ENCODE results near the gene USF3.

USF3 gene

DNA sequence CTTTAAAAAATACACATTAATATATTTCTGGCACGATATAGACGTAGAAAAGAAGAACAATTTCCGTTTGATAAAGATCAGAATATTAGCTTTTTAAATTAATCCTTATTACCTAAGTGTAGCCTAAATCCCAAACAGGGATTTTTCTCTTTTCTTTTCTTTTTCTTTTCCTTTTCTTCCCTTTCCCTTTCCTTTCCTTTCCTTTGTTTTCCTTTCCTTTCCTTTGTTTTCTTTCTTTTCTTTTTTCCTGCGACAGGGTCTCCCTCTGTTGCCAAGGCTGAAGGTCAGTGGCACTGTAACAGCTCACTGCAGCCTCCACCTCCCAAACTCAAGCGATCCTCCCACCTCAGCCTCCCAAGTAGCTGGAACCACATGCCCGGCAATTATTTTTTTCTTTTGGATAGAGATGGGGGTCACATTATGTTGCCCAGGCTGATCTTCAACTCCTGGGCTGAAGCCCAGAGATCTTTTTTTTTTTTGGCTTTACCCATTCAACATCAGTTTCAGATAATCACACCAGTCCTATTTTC lies 1.8 kb upstream of the USF3 start:
- no peak for DNase-seq

DNA sequence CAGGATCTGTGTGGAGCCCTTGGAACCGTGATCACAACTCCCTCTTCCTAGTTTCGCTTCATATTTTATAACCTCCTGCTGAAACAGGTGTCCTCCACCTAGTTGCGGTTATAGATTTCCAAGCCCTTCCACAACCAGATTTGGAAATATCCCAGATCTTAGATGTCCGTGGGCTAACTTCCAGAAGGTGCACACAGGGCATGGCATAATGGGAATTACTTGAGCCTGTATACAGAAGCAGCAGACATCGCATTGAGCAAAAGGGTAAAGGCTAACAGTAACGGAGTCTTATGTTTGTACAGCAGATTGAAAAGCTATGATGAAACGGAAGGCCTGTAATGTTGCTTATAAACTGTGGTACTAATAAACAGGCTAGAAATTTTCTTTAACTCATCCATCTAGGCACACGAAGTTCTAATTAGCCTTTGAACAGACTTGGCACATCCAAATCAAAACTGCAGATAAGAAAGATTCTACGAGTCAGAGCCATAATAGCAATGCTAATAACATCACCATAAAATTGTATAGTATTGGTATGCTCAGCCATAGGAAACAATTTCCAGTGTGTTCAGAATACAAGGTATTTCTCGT lies 1.2 kb upstream of the USF3 start:
- no peak for DNase-seq

DNA sequence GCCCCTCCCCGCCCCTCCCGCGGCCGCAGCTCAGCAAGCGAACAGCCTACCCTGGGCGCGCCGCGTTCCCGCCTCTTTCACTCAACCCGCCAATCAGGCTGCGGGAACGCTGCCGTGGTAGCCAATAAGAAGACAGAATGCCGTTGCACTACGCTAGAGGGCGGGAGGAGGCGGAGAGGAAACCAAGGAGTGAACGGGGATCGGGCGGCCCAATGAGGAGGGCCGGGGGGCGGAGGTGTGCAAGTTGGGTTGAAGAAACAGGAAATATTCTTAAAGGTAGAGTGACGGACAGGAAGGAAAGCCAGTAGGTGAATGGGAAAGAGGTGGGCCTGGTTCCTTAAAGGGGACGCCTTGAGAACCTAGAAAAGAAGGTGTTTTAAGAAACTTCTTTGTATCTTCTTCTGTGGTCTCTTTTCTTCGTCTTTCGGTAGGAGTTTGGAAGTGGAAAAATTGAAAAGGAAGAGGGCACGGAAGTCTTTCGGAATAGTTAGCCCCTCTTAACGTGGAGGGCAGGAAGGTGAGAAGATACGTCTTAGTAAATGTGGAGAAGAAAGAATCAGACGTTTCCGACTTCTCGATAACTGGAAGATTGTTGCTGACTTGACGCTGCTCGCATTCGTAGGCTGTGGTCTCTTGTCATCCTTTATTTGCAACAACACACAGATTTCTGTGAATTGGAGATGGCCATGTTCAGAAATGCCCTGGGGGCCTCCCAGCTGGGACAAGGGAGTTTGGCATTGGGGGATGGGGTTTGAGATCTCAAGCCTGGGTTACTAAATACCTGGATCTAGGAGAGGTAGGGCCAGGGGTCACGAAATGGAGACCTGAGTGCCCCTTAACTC lies 437 bp upstream of the USF3 start:
- DNase-seq: peak; percentile 97

DNA sequence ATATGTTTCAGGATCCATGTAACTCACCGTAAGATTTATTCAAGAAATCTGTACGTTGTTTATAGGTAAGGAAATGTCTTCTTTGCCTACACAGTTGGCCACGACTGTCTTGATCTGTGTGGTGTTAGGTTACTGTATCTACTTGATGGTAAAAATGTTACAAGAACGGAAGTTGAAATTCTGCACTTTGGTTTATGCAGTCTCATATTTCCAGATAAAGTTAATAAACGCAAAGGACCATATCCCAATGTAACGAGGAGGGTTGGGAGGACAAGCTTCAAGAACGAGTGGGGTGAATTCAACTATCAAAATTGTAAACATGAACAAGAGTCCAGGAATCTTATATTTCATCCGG lies 1.0 kb downstream of the USF3 start:
- DNase-seq: no peak

DNA sequence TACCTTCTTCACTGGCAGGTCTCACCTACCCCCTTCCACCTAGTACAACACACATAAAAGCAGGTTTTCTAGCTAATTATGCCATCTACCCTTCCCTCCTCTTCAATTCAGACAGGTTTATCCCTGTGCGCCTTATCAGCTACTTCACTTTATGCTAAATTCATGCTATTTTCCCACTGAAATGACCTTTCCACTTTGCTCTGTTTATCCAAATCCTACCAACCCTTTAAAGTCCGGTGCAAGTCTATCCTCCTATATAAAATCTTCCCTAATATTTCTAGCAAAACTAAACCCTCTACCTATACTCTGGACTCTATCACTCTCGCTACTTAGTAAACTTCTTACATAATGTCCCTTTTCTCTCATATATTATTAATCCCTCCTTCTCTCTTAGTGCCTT lies 6.0 kb downstream of the USF3 start:
- no peak for DNase-seq

DNA sequence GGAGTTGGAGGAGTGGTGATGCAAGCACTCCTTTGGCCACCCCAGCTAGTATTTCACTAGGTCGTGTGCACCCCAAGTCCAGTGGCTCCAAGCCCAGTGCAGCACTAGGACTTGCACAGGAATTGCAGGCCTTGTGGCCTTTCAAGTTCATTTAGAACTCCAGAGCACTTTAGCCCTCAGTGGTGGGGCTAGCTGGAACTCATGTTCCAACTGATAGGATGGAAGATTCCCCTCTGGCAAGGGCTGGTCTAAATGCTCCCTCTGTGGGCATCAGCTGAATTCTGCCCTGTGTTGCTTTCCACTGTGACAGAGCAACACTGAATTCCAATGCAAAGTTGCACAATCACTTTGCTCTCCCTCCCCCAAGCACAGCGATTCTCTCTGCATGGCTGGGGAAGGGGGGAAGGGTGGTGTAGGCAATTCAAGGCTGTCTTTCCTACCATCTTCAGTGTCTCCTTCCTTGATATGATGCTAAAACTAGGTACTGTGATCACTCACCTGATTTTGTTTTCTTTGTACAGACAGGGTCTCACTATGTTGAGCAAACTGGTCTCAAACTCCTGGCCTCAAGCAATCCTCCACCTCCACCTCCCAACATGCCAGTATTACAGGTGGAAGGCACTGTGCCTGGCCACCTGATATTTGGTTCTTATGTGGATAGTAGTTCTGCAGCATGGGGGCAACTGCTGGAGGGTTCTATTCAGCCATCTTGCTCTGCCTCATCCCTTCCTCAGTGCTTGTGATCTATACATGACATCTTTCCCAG lies 10.3 kb downstream of the USF3 start:
- DNase-seq: no peak

DNA sequence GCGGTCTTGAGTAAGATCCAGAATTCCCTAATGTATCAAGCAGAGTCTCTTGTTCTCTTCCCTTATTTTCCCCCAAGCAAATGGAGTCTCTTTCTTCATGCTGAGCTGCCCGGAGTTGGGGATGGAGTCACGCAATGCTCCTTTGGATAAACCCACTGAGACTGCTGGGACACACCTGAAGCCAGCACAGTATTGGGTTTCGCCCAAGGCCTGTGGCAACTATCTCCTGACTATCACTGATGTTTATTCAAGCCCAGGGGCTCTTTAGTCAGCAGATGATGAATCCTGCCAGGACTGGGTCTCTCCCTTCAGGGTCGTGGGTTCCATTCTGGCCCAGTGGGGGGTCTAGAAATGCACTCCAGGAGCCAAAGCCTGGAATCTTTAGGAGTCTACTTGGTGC lies 11.3 kb downstream of the USF3 start:
- no peak for DNase-seq

DNA sequence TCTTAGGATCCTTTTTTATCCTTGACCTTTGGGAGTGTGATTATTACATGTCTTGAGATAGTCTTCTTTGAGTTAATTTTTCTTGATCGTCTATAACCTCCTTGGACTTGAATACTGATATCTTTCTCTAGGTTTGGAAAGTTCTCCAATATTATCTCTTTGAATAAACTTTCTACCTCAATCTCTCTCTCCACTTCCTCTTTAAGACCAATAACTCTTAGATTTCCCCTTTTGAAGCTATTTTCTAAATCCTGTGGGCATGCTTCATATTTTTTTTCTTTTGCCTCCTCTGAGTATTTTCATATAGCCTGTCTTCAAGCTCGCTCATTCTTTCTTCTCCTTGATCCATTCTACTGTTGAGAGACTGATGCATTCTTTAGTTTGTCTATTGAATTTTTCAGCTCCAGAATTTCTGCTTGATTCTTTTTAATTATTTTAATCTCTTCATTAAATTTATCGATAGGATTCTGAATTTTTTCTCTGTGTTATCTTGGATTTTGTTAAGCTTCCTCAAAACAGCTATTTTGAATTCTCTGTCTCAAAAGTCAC lies 12.1 kb downstream of the USF3 start:
- no peak for DNase-seq

DNA sequence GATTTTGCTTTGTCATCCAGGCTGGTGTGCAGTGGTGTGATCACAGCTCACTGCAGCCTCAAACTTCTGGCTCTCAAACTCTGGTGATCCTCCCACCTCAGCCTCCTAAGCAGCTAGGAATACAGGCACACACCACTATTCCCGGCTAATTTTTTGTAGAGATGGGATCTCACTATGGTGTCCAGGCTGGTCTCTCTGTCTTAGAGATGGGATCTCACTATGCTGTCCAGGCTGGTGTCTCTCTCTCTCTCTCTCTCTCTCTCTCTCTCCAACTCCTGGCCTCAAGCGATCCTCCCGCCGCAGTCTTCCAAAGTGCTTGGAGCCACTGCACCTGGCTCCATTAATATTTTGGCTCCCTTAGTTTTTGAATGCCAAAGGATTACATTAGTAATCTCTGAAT lies 17.7 kb downstream of the USF3 start:
- no peak for DNase-seq

DNA sequence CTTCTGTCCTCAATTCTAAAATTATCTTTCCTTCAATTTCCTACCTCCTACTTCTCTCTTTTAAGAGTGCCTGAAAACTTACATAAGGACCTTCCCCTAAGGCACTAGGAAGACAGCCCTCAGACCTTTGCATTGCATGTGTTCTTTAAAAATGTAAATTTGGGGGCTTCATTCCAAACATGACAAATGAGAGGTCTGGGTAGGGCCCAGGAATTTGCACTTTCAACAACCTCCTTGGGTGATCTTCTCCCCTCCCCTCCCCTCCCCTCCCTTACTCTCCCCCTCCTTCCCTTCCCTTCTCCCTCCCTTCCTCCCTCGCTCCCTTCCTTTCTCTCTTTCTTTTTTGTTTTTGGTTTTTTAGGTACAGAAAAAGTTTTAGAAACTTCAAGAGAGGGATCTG lies 18.7 kb downstream of the USF3 start:
- no peak for DNase-seq

DNA sequence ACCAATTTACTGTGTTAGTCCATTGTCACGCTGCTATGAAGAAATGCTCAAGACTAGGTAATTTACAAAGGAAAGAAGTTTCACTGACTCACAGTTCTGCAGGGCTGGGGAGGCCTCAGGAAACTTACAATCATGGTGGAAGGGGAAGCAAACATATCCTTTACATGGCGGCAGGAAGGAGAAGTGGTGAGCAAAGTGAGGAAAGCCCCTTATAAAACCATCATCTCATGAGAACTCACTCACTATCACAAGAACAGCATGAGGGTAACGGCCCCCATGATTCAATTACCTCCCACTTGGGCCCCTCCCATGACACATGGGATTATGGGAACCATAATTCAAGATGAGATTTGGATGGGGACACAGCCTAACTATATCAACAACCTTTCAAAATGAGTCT lies 20.2 kb downstream of the USF3 start:
- no peak for DNase-seq

DNA sequence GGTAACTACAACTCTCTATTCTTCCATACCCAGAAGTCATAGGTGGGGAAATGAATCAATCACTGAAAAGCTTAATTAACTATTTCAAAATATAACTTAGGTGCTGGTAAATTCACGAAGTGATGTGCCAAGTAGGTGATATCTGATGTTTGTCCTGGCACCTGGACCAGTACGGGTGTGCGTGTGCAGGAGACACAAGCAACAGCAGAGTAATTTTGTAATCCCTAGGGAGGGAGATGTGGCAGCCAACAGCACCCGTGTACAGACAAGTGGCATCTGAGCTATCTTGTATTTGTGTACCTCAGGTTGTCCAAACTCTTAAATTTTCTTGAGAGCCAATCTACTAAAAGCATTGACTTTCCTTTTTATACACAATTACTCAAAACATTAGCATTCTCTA lies 22.8 kb downstream of the USF3 start:
- no peak for DNase-seq

DNA sequence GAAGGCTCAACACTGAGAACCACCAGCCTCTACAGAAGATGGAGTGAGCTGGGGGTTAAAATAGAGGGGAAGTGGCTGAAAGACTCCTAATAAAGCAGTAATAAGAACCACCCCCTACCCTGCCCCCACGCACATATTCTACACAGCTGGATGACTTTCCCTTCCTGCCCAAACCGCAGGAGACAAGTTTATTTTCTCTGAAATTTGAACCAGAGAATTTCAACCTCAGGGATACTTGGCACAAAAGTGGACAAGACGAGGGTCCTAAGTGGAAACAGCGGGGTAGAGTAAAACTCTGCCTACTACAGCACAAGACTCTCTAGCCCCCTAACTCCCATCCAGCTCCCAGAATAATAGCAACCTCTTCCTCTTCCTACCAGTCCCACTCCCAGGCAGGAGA lies 28.4 kb downstream of the USF3 start:
- DNase-seq: no peak

DNA sequence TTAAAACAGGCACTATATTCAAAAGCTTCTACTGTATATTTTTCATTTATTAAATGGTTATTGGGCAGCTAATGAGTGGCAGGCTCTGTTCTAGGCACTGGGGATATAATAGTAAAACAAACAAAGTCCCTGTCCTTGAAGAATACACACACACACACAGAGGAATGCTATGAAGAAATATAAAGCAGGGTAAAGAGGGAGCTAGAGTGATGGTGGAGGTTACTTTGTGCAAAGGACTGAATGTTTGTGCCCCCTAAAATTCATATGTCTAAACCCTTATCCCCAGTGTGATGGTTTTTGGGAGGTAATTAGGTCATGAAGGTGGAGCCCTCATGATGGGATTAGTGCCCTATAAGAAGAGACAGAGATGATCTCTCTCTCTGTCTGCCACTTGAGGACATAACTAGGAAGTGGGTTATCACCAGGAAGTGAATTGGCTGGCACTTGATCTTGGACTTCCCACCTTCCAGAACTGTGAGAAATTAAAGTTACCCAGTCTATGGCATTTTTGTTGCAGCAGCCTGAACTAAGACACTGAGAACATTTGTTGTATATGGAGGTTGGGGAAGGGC lies 31.8 kb downstream of the USF3 start:
- DNase-seq: no peak

DNA sequence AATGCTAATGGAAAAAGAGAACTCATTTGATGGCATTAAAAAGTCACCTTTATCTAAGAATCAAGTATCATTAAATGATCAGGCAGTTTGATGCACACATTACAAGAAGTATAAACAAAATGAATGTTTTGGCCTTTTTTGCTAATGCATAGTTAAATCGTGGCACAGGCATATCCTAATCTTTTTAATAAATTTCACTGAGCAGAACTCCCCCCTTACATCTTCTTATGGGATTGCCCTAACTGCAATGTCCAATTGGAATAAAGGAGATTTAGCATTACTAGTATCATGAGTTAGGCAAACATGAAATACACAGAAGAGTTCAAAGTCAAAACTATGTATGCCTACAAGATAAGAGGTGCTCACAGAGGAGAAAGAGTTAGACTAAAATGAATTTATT lies 32.7 kb downstream of the USF3 start:
- DNase-seq: no peak

DNA sequence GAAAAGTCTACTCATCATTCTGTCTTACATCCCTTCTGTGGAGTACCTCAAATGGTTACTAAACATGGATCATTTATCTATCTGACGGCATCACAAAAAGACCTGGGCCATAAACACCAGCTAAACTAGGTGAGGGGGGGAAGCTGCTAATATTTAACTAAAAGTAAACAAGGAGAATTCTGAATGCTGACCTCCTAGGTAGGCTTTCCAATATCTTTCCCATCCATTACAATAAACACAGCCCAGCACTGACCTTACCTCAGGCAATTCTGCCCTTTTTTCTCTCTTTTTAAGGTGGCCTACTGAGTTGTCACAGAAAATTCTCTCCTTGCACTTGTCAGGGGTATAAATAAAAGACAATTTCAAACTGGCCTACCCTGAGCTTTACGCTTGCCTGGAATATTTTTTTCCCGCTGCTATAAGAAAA lies 33.1 kb downstream of the USF3 start:
- no peak for DNase-seq

DNA sequence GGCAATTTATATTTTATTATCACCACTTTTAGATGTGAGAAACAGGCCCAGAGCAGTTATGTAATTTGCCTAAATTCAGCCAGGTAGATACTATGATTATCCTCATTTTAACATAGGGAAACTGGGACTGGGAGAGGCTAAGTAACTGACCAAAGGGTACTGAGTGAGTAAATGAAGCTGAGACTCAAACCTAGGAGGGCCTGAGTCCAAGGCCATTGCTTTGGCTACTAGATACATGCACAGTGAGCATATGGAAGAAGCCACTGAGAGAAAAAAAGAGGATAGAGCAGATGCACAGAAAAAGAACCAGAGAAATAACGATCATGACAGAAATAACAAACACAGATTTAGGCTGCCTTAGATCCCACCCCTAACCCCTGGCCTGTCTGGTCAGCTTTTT lies 33.6 kb downstream of the USF3 start:
- no peak for DNase-seq

DNA sequence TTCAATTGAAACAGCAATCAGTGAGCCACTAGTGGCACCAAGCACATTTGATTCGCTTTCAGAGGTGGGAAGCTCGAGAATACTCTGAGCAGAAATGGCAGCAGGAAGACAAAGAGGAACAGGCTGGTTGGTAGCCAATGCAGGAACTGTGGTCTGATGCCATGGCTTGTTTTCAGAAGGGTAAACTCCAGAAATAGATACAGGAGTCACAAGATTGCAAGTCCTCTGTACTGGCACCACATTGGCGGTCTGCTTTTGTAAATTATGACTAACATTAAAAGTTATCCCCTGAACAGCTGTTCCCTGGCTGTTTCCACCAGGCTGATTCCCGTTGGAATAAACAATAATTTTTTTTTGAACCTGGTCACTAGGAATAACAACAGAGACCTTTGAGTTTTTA lies 35.5 kb downstream of the USF3 start:
- no peak for DNase-seq

DNA sequence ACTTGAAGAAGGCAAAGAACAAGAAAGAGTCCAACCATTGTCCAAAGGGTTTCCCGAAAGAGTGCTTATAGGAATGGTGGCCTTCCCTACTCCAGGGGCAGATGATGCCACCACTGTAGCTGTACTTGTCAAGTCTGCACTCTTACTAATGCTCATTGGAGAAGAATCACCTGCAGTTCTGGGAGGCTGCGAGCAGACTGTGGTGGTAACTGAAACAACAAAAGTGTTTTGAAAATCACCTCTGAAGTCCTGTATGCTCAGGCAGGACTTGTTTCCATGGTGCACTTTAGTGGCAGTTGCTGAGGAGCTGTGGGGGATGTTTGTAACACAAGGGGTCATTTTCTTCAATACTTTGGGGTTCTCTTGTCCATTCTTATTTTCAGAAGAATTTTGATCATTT lies 36.0 kb downstream of the USF3 start:
- DNase-seq: no peak

DNA sequence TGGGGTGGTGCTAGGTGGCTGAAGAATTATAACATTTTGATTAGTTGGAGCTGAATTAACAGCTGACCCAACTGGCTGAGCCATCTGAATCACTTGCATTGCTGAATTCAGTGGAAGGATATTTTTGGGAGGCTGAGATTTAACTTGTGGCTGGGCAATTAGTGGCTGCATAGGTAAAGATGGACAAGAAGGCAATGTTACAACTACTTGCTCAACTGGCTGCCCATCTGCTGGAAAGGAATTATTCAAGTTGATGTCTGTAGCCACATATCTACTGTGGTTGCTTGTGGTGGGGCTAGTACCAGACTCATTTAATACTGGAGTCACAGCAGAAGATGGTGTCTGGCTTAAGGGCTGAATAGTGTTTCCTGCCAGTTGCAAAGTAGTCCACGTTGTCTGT lies 36.4 kb downstream of the USF3 start:
- DNase-seq: no peak

DNA sequence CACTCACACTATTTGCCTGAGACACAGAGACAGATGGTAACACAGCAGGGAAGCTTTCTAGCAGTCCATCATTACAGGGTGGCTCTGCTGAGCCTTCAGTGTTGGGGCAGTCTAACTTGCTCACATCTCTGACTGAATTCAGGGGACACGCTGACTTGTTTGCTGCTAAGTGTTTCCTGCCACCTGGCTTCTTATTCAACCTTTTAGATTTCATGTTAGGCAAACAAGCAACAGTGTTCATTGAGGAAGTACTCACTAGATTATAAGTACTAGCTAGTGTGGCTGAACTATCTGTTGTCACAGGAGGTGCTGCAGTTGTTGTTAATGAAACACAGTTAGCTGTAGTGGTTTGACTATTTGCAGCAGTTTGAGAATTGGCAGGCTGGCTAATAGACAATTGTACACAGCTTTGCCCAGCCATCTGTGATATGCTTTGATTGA lies 37.3 kb downstream of the USF3 start:
- DNase-seq: no peak

DNA sequence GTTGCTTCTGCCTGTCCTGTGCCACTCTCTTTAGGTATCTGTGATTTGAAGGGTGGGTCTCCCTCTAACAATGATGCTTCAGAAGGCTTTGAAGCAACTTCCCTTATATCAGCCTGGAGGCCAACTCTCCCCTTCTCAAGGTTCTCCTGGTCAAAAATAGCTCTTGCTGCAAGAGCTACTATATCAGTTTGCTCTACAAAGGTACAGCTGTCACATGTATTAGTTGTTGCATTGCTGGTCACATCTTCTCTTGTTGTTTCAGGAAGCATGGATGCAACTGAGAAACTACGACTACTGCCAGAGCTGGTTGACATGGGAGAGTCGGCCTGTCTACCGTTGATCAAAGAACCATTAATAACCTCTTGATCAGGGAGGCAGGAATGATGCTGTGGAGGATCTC lies 38.3 kb downstream of the USF3 start:
- no peak for DNase-seq

DNA sequence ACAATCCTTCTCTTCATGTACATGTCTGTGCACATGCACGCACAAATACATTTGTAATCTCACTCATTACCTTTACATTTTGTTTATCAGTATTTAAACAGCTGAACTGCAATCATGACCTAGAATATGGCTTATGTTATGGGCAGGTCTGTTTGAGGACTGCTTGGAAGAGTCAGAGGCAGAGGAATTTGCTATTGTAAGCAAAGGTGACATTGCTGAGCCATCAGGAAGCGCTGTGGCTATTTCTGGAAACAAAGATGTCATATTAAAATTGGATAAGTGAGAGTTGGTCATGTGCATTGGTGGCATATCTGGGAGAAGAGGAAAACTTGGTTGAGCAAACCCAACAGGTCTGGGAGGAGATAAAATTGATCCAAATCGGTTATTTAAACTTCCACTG lies 41.6 kb downstream of the USF3 start:
- no peak for DNase-seq
